Measurements from ENCODE around the gene HNRNPAB.
A peak's percentile ranks its signal among the peaks of the same experiment; 100 is the strongest.

HNRNPAB gene

DNA sequence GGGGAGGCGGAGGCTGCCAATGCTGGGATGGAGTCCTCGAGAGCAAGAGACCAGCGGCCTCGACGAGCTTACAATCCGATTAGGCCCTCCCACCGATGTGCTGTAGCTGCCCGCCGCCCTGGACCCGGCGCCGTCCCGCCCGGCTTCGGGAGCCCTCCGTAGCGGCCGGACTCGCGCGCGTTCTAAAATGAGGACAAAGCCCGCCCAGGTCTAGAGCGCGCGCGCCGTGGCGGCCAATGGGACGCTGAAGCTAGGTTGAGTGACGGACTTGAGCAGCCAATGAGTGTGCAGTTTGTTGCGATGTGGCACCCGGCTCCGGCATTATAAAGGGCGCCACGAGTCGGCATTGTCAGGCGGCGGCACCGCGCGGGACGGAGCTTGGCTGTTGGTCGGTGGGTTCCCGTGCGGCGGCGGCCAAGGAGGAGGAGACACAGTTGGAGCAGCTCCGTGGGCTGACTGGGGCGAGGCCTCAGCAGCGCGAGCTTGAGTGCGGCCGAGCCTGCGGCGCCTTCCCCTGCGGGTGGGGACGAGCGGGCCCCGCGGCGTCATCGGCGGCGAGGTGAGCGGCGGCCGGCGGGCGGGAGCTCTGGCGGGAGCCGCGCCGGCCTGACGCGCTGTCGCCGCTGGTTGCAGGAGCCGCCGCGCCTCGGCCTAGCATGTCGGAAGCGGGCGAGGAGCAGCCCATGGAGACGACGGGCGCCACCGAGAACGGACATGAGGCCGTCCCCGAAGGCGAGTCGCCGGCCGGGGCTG lies at the start of gene HNRNPAB:
Gene HNRNPAB, plus strand, starts transcription at position 352 of the 753 bp plus-strand sequence. Its CDS starts 305 bp downstream, at position 657.
- DNase-seq (ENCODE audit: low spot score) = peak; percentile 97

GRCh38 chr5:178155065-178155464 lies 49.3 kb upstream of the HNRNPAB start:
- DNase-seq (ENCODE audit: low spot score) = no peak

DNA sequence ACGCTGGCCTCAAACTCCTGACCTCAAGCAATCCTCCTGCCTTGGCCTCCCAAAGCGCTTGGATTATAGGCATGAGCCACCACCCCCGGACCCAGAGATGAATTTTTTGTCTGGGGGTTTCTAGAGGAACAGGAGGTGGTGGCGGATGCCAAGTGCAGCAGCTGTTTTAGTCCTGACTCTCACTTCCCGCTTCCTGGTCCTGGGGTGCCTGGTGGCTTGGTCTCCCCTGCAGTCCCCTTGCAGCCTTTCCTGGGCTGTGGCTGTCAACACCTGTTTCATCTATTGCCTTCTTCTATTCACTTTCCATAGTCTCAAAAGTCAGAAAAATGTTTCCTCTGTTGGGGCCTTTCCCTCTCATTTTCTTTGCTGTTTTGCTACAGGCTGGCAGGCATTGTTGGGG lies 44.2 kb upstream of the HNRNPAB start:
- DNase-seq (ENCODE audit: low spot score) = no peak

GRCh38 chr5:178162481-178162880 lies 41.9 kb upstream of the HNRNPAB start:
- no peak for DNase-seq (ENCODE audit: low spot score)

DNA sequence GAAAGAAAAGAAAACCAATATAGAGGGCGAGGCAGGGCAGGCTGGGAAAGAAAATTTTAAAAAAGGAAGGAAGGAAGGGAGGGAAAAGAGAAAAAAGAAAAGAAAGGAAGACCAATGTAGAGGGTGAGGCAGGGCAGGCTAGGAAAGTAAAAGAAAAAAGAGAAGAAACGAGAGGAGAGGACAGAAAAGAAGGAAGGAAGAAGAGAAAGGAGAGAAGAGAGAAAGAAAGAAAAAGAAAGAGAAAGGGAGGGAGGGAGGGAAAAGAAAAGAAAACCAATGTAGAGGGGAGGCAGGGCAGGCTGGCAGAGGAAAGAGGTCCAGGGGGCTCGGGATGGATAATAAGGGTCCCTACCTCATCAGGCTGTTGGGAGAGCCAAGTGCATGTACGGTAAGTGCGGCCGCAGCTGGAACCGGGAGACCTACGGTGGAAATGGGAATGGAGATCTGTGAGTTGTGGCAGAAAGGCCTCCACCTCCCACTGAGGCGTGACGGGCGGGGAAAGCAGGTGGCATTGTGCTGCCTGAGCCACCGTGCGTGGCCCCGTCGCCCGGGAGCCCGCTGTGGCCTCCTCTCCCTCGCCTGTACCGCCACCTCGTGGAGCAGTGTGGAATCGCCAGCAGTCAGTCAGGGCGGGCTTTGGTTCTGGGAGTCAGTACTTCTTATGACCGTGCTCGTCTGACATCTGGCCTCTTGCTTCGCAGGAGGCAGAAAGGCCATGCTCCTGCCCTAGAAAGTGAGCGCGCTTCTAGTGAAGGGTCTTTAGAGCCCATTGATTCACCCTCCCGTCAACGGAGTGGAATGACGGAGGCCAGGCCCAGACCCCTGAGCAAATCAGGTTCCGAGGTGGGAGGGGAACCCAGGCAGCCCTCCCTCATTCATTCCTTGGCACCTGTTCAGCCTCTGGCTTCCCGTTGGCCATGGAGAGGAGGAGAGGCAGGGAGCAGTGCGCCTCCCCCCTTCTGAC lies 40.3 kb upstream of the HNRNPAB start:
- peak; percentile 62 for DNase-seq (ENCODE audit: low spot score)

DNA sequence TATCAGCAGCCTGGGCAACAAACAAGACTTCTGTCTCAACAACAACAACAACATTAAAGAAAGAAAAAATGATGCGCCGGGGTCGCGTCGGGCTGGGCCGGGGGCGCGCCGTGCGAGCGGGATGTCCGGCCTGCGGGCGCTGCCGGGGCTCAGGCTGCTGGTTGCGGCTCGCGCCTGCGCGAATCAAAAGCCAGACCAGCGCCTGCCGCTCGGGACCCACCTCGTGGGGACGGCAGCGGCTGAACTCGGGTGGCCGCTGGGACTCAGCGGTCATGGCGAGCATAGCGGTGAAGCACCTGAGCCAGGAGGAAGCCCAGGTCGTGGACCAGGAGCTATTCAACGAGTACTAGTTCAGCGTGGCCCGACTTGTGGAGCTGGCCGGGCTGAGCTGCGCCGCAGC lies 38.8 kb upstream of the HNRNPAB start:
- no peak for DNase-seq (ENCODE audit: low spot score)

- no peak for DNase-seq (ENCODE audit: low spot score)
Observed at GRCh38 chr5:178170455-178170854, 33.9 kb upstream of the HNRNPAB start.

- DNase-seq (ENCODE audit: low spot score) = no peak
Observed at GRCh38 chr5:178174456-178174855, 29.9 kb upstream of the HNRNPAB start.

DNA sequence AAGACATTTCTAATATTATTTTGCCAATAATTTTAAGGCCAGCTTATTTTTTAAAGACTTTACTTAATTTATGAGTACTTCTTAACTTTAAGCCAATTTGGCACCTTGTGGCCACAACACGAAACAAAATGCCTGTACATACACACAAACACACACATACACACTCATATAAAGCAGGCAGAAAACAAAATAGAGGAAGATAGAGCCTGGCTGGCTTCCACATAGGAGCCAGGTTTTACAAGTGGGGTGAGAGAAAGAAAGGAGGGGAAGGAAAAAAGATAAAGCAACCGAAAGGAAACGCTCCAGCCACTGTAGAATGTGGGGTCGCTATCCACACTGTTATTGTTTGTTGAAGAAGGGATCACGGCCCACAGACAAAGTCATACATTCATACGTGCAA lies 27.5 kb upstream of the HNRNPAB start:
- no peak for DNase-seq (ENCODE audit: low spot score)

GRCh38 chr5:178177569-178177968 lies 26.8 kb upstream of the HNRNPAB start:
- no peak for DNase-seq (ENCODE audit: low spot score)

- no peak for DNase-seq (ENCODE audit: low spot score)
Observed at GRCh38 chr5:178180141-178180863, 24.0 kb upstream of the HNRNPAB start.

DNA sequence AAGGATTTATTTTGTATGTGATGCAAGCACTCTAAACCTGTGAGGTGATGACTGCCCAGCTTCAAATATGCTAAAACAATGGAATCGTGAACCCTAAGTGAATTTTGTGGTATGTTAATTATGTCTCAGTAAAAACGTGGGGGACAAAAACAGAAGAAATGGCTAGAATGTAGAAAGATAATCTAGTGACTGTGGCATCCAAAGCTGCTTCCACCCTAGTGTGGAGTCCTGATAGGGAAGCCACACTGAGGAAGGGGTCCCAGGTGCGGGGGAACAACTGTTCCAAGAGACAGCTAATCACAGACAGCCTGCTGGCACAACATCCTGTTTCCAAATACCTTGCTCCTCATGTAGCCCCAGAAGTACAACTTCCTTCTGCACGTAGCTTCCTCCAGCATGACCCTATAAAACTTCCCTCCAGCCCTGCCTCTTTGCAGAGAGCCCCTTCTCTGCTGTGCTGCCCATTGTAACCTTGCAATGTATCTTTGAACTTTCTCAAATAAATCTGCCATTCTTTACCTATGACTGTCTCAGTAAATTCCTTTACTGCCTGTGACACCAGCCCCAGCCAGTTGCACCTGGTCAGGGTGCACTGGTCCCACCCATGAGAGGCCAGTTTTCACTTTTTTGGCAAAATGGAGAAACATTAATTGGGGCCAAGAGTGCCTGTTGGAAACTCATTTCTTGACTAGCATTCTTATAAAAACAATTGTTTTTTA lies 22.0 kb upstream of the HNRNPAB start:
- DNase-seq (ENCODE audit: low spot score) = no peak

- DNase-seq (ENCODE audit: low spot score) = no peak
Observed at GRCh38 chr5:178186427-178186826, 17.9 kb upstream of the HNRNPAB start.

DNA sequence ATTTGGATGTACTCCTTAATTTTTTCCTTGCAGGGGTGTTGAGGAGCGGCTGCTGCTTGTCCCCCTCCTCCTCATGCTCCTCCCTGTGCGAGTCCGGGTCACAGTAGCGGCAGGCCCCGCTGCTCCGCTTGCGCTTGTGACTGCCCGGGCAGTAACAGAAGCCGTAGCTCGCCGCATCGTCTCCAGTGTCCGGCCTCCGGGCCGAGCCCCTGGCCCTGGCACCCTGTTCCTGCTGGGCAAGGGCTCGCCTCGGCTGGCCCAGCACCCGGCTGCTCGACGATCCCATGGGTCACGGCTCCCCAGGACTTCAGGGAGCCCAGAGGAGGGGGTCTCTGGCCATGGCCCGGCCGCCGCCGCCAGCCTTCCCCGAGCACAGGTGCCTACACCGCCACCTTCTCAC lies 17.3 kb upstream of the HNRNPAB start, which contains the start of gene GMCL2:
Gene GMCL2, minus strand, starts transcription at position 358 of the 400 bp plus-strand sequence. Its CDS starts 72 bp downstream, at position 286.
- DNase-seq (ENCODE audit: low spot score) = no peak

DNA sequence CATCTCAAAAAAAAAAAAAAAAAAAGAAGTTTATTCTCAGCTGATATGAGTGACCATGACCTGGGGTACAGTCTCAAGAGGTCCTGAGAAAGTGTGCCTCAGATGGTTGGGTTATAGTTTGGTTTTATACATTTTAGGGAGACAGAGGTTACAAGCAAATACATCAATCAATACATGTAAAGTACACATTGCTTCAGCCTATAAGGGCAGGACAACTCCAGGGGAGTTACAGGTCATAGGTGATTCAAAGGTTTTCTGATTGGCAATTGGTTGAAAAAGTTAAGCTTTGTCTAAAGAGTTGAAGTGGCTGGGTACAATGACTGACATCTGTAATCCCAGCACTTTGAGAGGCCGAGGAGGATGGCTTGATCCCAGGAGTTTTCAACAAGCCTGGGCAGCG lies 14.9 kb upstream of the HNRNPAB start:
- DNase-seq (ENCODE audit: low spot score) = no peak

DNA sequence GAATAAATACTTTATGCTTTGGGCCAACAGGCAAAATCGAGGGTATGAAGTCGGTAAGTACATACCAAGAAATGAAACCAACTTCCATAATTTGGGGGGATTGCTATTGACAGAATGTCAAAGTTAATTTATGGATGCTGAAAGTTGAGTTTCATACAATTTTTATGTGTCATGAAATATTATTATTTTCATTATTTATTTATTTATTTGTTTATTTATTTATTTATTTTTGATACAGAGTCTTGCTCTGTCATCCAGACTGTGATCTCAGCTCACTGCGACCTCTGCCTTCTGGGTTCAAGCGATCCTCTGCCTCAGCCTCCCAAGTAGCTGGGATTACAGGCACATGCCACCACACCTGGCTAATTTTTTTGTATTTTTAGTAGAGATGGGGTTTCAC lies 12.7 kb upstream of the HNRNPAB start:
- no peak for DNase-seq (ENCODE audit: low spot score)

DNA sequence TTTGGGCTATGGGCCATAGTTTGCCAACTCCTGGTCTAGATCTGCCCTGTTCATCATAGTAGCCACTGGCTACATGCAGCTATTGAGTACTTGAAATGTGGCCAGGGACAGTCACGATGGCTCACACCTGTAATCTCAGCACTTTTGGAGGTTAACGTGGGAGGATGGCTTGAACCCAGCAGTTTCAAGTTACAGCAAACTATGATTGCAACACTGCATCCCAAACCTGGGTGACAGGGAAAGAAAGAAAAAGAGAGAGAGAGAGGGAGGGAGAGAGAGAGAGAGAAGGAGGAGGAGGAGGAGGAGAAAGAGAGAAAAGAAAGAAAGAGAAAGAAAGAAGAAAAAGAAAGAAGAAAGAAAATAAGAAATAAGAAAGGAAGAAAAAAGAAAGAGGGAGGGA lies 12.1 kb upstream of the HNRNPAB start:
- no peak for DNase-seq (ENCODE audit: low spot score)

GRCh38 chr5:178192787-178193186 lies 11.5 kb upstream of the HNRNPAB start:
- no peak for DNase-seq (ENCODE audit: low spot score)

DNA sequence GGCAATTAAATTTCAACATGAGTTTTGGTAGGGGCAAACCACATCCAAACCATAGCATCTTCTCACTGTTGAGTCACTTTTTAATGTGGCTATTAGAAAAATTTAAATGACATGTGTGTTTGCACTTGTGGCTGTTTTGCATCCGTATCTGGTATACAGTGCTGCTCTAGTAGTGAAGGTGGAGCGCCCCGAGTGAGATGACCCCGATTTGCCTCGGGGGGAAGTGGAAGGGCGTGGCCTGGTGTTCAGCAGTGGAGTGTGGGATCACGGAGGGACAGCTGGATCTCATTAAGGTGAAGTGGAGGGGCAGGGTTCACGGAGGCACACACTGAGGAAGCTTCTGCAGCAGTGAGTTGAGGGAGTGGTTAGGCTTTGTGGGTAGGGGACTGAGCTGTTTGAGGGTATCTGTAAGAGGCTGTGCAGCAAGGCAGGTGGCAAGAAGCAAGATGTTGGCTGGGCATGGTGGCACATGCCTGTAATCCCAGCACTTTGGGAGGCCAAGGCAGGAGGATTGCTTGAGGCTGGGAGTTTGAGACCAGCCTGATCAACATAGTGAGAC lies 11.0 kb upstream of the HNRNPAB start:
- no peak for DNase-seq (ENCODE audit: low spot score)

DNA sequence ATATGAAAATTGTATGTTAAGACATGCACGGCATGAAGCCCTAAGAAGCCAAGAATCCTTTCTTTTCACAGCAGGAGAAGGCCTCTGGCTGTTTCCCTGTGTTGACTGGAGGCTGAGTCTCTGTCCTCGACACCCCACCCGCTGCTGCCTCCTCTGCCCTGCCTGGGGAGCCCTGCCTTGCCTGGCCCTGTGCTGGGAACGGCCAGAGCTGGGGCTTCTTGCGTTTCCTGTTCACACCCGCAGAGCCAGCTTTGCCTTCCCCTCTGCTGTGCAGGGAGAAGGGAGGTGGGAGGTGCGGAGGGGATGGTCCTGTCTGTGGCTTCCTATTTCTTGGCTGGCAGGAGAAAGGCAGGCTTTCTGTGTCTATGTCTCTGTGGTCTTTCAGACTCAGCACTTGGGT lies 10.3 kb upstream of the HNRNPAB start:
- no peak for DNase-seq (ENCODE audit: low spot score)

GRCh38 chr5:178196281-178196812 lies 8.0 kb upstream of the HNRNPAB start:
- DNase-seq (ENCODE audit: low spot score) = no peak
